Activated CD4-positive, alpha-beta T cell treated with anti-CD3 and anti-CD28 coated beads, Interleukin-2, amount 10 ng/mL, durations not matched to agents 24 days and 14 days (primary cell): ENCODE data around the gene MYOCOS. TPM values are rescaled to one million over a fixed set of nuclear protein-coding genes. Genes with fewer than 3 reads are reported as not detected.
"Not testable (repeated sequence)": the region's sequence is repeated elsewhere in the genome, so short reads cannot be mapped to it uniquely, and the experiment has no call there.

ENCODE experiments used
- DNase-seq: peaks from one replicate; pipeline ENCODE4 v3.0.0; 2022
- H3K27ac Mint-ChIP-seq: one replicate; pipeline ENCODE4 v1.8.0; 2022; ENCODE audit warnings: mild to moderate bottlenecking, mixed read lengths
- H3K27me3 Mint-ChIP-seq: one replicate; pipeline ENCODE4 v1.8.0; 2022; ENCODE audit warnings: mixed read lengths
- H3K36me3 Mint-ChIP-seq: one replicate; pipeline ENCODE4 v1.8.0; 2022; ENCODE audit warnings: low read depth, mild to moderate bottlenecking, mixed read lengths
- H3K4me1 Mint-ChIP-seq: one replicate; pipeline ENCODE4 v1.8.0; 2021; ENCODE audit warnings: mixed read lengths
- H3K4me3 Mint-ChIP-seq: one replicate; pipeline ENCODE4 v1.8.0; 2022; ENCODE audit warnings: mild to moderate bottlenecking, moderate library complexity, mixed read lengths
- H3K9me3 Mint-ChIP-seq: one replicate; pipeline ENCODE4 v1.8.0; 2021; ENCODE audit warnings: mixed read lengths
- intact Hi-C: fragments of 100-400 bp; cut with micrococcal nuclease; formaldehyde crosslinking; loops from one replicate; pipeline ENCODE4 v1.15.1; 2023
- total RNA-seq: library from RNA; stranded (reverse); gene quantifications from 2 replicates; pipeline ENCODE4 v1.2.3, GENCODE V29; 2022

MYOCOS gene
- total RNA-seq, 1 donor from 2014 or later = not detected

- DNase-seq, H3K9me3 Mint-ChIP-seq, intact Hi-C loops, H3K36me3 Mint-ChIP-seq, H3K27ac Mint-ChIP-seq, H3K4me3 Mint-ChIP-seq: not testable (repeated sequence)
- peaks cover 30% of the 10 kb centered on the region for H3K27me3 Mint-ChIP-seq
- peaks cover 10% of the 10 kb centered on the region for H3K4me1 Mint-ChIP-seq
Measured at GRCh38 chr1:171656206-171656605, 34.2 kb downstream of the MYOCOS start.

- Mint-ChIP-seq H3K4me3 (no peak overlapping the region), H3K9me3 (no peaks in the 10 kb centered on the region), H3K27ac (no peak overlapping the region), H3K36me3 (no peaks in the 10 kb centered on the region), H3K4me1 (no peaks in the 10 kb centered on the region), H3K27me3 (peaks cover 7% of the 10 kb centered on the region)
- DNase-seq = peak; percentile 48
- intact Hi-C loops = no loop called here
Measured at GRCh38 chr1:171661076-171661650, 39.1 kb downstream of the MYOCOS start.

- peaks cover 3% of the 10 kb centered on the region for H3K27me3 Mint-ChIP-seq
- no peak overlapping the region for H3K27ac Mint-ChIP-seq
- H3K36me3 Mint-ChIP-seq = no peaks in the 10 kb centered on the region
- H3K9me3 Mint-ChIP-seq = no peaks in the 10 kb centered on the region
- H3K4me3 Mint-ChIP-seq = no peak overlapping the region
- H3K4me1 Mint-ChIP-seq = no peaks in the 10 kb centered on the region
- intact Hi-C loops = no loop called here
- no peak for DNase-seq
Measured at GRCh38 chr1:171663036-171663853, 41.2 kb downstream of the MYOCOS start.

DNA sequence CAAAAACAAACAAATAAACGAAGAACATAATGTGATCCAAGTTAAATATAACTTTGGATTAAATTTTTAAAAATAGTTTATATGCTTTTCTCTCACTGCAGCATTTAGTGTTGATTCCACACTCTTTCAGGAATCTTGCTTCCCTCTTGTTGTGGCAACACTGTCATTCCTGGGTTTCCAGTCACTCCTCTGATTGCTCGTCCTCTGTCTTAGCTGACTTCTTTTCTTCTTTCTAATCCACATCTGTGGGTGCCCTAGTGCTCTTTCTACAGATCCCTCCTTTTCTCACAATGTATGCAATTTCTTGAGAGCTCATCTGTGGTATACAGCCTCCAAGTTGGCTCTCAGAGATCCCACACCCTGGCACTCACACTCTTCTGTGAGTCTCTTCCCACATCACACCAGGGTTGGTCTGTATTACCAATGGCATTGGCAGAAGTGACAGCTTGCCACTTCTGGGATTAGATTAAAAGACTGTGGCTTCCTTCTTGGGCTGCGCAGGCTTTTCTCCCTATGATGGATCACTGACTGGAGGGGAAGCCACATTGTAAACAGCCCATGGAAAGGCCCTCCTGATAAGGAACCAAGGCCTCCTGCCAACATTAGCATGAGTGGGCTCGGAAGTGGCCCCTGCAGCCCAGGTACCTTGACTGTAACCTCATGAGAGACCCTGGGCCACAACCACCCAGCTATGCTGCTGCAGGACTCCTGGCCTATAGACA, 42.0 kb downstream of the MYOCOS start:
- Mint-ChIP-seq H3K9me3 (no peaks in the 10 kb centered on the region), H3K36me3 (no peaks in the 10 kb centered on the region), H3K4me1 (no peaks in the 10 kb centered on the region), H3K4me3 (no peak overlapping the region), H3K27ac (no peak overlapping the region), H3K27me3 (peaks cover 3% of the 10 kb centered on the region)
- DNase-seq = no peak
- intact Hi-C loops = no loop called here

GRCh38 chr1:171664976-171665375, 42.9 kb downstream of the MYOCOS start:
- Mint-ChIP-seq H3K4me1 (no peaks in the 10 kb centered on the region), H3K27me3 (peaks cover 3% of the 10 kb centered on the region), H3K27ac (no peak overlapping the region), H3K4me3 (no peak overlapping the region), H3K36me3 (no peaks in the 10 kb centered on the region), H3K9me3 (no peaks in the 10 kb centered on the region)
- intact Hi-C loops = no loop called here
- no peak for DNase-seq

DNA sequence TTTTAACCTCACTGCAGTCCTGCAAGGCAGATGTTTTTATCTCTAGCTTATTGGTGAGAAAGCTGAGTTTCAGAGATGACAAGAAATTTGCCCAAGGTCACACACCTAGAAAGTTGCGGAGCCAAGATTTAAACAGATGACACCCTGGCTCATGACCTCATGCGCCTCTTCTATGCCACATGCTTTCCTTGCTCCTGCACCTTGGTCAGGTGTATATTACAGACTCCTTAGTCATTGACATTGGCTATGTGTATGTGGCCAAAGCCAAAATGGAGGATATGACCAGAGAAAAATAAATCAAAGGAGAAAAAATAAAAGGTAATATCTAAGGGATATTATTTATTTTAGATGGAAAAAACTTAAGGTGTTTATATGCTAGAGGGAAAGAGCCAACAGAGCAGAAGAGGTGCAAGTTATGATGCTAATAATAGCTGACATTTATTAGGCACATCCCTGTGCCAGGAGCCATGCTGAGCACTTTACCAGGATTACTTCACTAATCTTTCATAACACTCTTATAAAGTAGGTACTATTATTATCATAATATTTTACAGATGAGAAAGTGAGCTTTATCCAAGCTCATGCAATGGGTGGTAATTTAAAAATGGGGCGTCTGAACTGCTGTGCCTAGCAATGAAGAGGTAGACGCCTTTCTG, 44.2 kb downstream of the MYOCOS start:
- Mint-ChIP-seq H3K27me3 (peaks cover 3% of the 10 kb centered on the region), H3K4me1 (no peaks in the 10 kb centered on the region), H3K4me3 (no peak overlapping the region), H3K36me3 (no peaks in the 10 kb centered on the region), H3K9me3 (no peaks in the 10 kb centered on the region), H3K27ac (no peak overlapping the region)
- intact Hi-C loops = no loop called here
- DNase-seq = no peak

- peaks cover 9% of the 10 kb centered on the region for H3K27me3 Mint-ChIP-seq
- no peaks in the 10 kb centered on the region for H3K36me3 Mint-ChIP-seq
- intact Hi-C loops = no loop called here
- H3K9me3 Mint-ChIP-seq = no peaks in the 10 kb centered on the region
- no peak overlapping the region for H3K4me3 Mint-ChIP-seq
- no peak overlapping the region for H3K27ac Mint-ChIP-seq
- H3K4me1 Mint-ChIP-seq = no peaks in the 10 kb centered on the region
- DNase-seq = no peak
Measured at GRCh38 chr1:171668372-171668771, 46.3 kb downstream of the MYOCOS start.

DNA sequence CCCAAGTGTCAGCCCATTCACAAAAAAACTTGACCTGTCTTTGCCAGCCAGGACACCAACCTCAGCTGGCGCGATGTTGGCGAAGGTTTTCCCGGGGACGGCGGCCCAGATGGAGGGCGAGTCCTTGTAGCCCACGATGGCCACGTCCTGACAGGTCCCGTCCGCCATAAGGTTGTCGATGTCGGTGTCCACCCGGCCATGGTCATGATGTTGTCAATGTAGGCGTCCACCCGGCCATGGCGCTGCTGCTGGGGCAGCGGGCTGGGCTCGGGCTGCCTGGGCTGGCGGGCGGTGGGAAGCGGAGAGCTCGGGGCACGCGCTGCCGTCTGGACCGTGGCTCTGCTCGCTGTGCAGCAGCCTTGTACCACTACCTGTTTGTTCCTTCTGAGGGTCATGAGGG, 48.7 kb downstream of the MYOCOS start:
- intact Hi-C loops = no loop called here
- DNase-seq = no peak
- H3K27me3 Mint-ChIP-seq = peaks cover 20% of the 10 kb centered on the region
- no peak overlapping the region for H3K27ac Mint-ChIP-seq
- H3K4me3 Mint-ChIP-seq = no peak overlapping the region
- H3K4me1 Mint-ChIP-seq = no peaks in the 10 kb centered on the region
- no peaks in the 10 kb centered on the region for H3K9me3 Mint-ChIP-seq
- no peaks in the 10 kb centered on the region for H3K36me3 Mint-ChIP-seq

DNA sequence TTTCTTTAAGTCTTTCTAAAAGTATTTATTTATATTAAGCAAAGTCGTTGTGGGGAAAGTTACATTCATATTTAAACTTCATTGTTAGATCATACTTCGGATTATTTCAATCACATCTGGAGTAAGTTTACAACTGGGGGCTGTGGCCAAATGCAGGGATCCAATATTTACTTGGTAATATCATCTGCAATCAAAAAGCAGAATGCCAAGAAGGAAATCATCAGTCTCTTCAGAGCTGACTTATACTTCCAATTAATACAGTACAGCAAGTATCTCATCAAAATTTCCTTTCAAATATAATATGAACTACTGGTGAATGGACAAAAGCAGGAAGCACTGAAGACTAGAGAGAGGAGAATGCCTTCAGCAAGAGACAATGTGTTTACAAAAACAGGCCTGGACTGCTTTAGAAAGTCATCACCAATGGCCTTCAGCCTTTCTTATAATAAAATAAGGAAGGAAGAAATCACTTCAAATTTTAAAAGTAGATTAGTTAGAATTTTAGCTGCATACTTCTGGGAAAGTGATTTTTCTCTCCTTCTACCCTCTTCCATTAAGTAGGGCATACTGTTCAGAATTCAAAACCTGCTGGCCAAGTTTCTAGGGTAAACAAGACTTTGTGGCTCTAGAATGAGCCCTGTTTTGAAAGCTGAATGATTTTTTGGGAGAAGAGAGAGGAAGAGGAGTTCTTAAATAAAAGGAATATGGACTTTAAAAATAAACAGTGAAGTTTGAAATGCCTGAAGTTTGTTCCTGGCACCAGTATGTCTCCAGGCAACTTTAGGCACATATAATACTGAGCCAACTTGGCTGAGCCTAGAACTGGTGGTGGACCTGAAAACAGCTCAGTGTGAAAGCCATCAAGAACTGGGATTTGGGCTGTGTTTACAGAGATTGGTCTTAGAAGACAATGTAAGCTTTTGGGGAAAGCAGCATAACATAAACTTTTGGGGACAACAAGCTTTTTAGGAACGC, 52.7 kb downstream of the MYOCOS start:
- no peak overlapping the region for H3K27ac Mint-ChIP-seq
- no peaks in the 10 kb centered on the region for H3K36me3 Mint-ChIP-seq
- no peaks in the 10 kb centered on the region for H3K9me3 Mint-ChIP-seq
- H3K27me3 Mint-ChIP-seq = peaks cover 25% of the 10 kb centered on the region
- intact Hi-C loops = no loop called here
- no peak for DNase-seq
- no peak overlapping the region for H3K4me3 Mint-ChIP-seq
- H3K4me1 Mint-ChIP-seq = no peaks in the 10 kb centered on the region

Other genes starting within 250 kb of the MYOCOS start
- 278 TPM in 2 replicates for gene PRRC2C, start 136.7 kb upstream of the MYOCOS start, total RNA-seq
- gene MYOC, start 30.4 kb downstream of the MYOCOS start, total RNA-seq = not detected in 2 replicates
- gene VAMP4, start 119.8 kb downstream of the MYOCOS start, total RNA-seq = 7.7 TPM in 2 replicates
- 56.1 and 57.8 TPM in 2 replicates for gene METTL13, start 159.4 kb downstream of the MYOCOS start, total RNA-seq
- gene DNM3, start 219.3 kb downstream of the MYOCOS start, total RNA-seq = 0.42 and 0.45 TPM in 2 replicates